WTC11 (cell line): ENCODE results near the gene RMI2. TPM values are rescaled to one million over a fixed set of nuclear protein-coding genes. Genes with fewer than 3 reads are reported as not detected.

ENCODE experiments used
- ATAC-seq: fragments of 200-7000 bp; cut with Tn5 transposase; 2 replicates; pipeline ENCODE4 v1.10.0; 2021; ENCODE audit warnings: mild to moderate bottlenecking, moderate library complexity
- CTCF ChIA-PET: fragments of 300-600 bp; sonication (Branson Sonifier 250); formaldehyde crosslinking; loops from one replicate; lab custom pipeline; 2021; ENCODE audit warnings: antibody characterized with exemption; lab: Charles Lee
- POLR2A ChIA-PET: fragments of 350-600 bp; sonication (Branson Sonifier 250); formaldehyde crosslinking; loops from one replicate; lab custom pipeline; 2021; ENCODE audit warnings: antibody characterized with exemption; lab: Charles Lee
- DNase-seq: peaks from one replicate; pipeline ENCODE4 v3.0.0; 2021; ENCODE audit warnings: low spot score
- H3K27ac Mint-ChIP-seq: 2 replicates; pipeline ENCODE4 v1.8.0; 2021; ENCODE audit warnings: mixed read lengths
- H3K27me3 Mint-ChIP-seq: 2 replicates; pipeline ENCODE4 v1.8.0; 2021; ENCODE audit warnings: low read depth, mild to moderate bottlenecking, moderate library complexity, mixed read lengths
- H3K36me3 Mint-ChIP-seq: 2 replicates; pipeline ENCODE4 v1.8.0; 2021; ENCODE audit warnings: mixed read lengths
- H3K4me1 Mint-ChIP-seq: 2 replicates; pipeline ENCODE4 v1.8.0; 2022; ENCODE audit warnings: mixed read lengths
- H3K4me3 Mint-ChIP-seq: 2 replicates; pipeline ENCODE4 v1.8.0; 2021; ENCODE audit warnings: mild to moderate bottlenecking, moderate library complexity, mixed read lengths
- H3K9me3 Mint-ChIP-seq: 2 replicates; pipeline ENCODE4 v1.8.0; 2021; ENCODE audit warnings: mixed read lengths
- FOXP1 ChIP-seq: sonication (generic); formaldehyde crosslinking; IDR thresholded peaks from 2 replicates; pipeline ENCODE4 v1.8.0; 2022; ENCODE audit warnings: missing genetic modification reagents, mild to moderate bottlenecking, moderate library complexity, borderline replicate concordance
- GRHL2 ChIP-seq: fragments of 250-450 bp; sonication (Bioruptor Pico); IDR thresholded peaks from 2 replicates; pipeline ENCODE4 v1.8.0; 2022; ENCODE audit warnings: mild to moderate bottlenecking, moderate library complexity; ENCODE audit not compliant: insufficient replicate concordance, severe bottlenecking
- JUN ChIP-seq: sonication (generic); formaldehyde crosslinking; IDR thresholded peaks from 2 replicates; pipeline ENCODE4 v1.8.0; 2023; ENCODE audit warnings: mild to moderate bottlenecking, missing genetic modification reagents
- MXD4 ChIP-seq: fragments of 250-450 bp; sonication (Bioruptor Pico); IDR thresholded peaks from 2 replicates; pipeline ENCODE4 v1.8.0; 2021; ENCODE audit warnings: mild to moderate bottlenecking, moderate library complexity, borderline replicate concordance
- NFYB ChIP-seq: sonication (generic); formaldehyde crosslinking; conservative IDR thresholded peaks from 2 replicates; pipeline ENCODE4 v1.8.0; 2022; ENCODE audit warnings: low read depth, missing genetic modification reagents
- PRRX2 ChIP-seq: fragments of 250-450 bp; sonication (Bioruptor Pico); IDR thresholded peaks from 2 replicates; pipeline ENCODE4 v1.8.0; 2021; ENCODE audit warnings: mild to moderate bottlenecking
- RELA ChIP-seq: sonication (generic); formaldehyde crosslinking; IDR thresholded peaks from 2 replicates; pipeline ENCODE4 v1.8.1; 2022; ENCODE audit warnings: missing genetic modification reagents, mild to moderate bottlenecking, borderline replicate concordance
- SMAD3 ChIP-seq: sonication (generic); formaldehyde crosslinking; IDR thresholded peaks from 2 replicates; pipeline ENCODE4 v1.8.0; 2022; ENCODE audit warnings: missing genetic modification reagents, mild to moderate bottlenecking, borderline replicate concordance
- ZNF219 ChIP-seq: sonication (generic); formaldehyde crosslinking; IDR thresholded peaks from 2 replicates; pipeline ENCODE4 v1.8.0; 2023; ENCODE audit warnings: missing genetic modification reagents, mild to moderate bottlenecking, borderline replicate concordance
- ZNF317 ChIP-seq: sonication (generic); formaldehyde crosslinking; IDR thresholded peaks from 2 replicates; pipeline ENCODE4 v1.8.1; 2023; ENCODE audit warnings: low read depth, mild to moderate bottlenecking, moderate library complexity, missing genetic modification reagents, borderline replicate concordance
- ZNF423 ChIP-seq: fragments of 250-450 bp; sonication (Bioruptor Pico); IDR thresholded peaks from 2 replicates; pipeline ENCODE4 v2.1.2; 2022; ENCODE audit warnings: mild to moderate bottlenecking, moderate library complexity
- total RNA-seq: library from RNA; stranded (reverse); gene quantifications from 3 replicates; pipeline ENCODE4 v1.2.3, GENCODE V29; 2021
- TF ChIP-seq, protein P1 (sequence below): sonication (generic); formaldehyde crosslinking; IDR thresholded peaks from 2 replicates; pipeline ENCODE4 v1.8.0; 2022; ENCODE audit warnings: mild to moderate bottlenecking, missing genetic modification reagents
- TF ChIP-seq, protein P2 (sequence below): fragments of 250-450 bp; sonication (Bioruptor Pico); IDR thresholded peaks from 2 replicates; pipeline ENCODE4 v2.1.2; 2022; ENCODE audit warnings: mild to moderate bottlenecking, moderate library complexity
- TF ChIP-seq, protein P3 (sequence below): sonication (generic); formaldehyde crosslinking; IDR thresholded peaks from 2 replicates; pipeline ENCODE4 v1.8.0; 2023; ENCODE audit warnings: mild to moderate bottlenecking, missing genetic modification reagents
- TF ChIP-seq, protein P4 (sequence below): sonication (generic); formaldehyde crosslinking; IDR thresholded peaks from 2 replicates; pipeline ENCODE4 v1.8.1; 2023; ENCODE audit warnings: mild to moderate bottlenecking, missing genetic modification reagents, moderate library complexity
- TF ChIP-seq, protein P5 (sequence below): sonication (generic); formaldehyde crosslinking; IDR thresholded peaks from 2 replicates; pipeline ENCODE4 v1.8.0; 2022; ENCODE audit warnings: missing genetic modification reagents
- TF ChIP-seq, protein P6 (sequence below): sonication (generic); formaldehyde crosslinking; IDR thresholded peaks from 2 replicates; pipeline ENCODE4 v1.8.1; 2023; ENCODE audit warnings: mild to moderate bottlenecking, missing genetic modification reagents, moderate library complexity
- TF ChIP-seq, protein P7 (sequence below): sonication (generic); formaldehyde crosslinking; IDR thresholded peaks from 2 replicates; pipeline ENCODE4 v1.8.1; 2023; ENCODE audit warnings: mild to moderate bottlenecking, missing genetic modification reagents, borderline replicate concordance

Gene RMI2
- total RNA-seq, 1 experiment from 2014 or later = 79.0 TPM

DNA sequence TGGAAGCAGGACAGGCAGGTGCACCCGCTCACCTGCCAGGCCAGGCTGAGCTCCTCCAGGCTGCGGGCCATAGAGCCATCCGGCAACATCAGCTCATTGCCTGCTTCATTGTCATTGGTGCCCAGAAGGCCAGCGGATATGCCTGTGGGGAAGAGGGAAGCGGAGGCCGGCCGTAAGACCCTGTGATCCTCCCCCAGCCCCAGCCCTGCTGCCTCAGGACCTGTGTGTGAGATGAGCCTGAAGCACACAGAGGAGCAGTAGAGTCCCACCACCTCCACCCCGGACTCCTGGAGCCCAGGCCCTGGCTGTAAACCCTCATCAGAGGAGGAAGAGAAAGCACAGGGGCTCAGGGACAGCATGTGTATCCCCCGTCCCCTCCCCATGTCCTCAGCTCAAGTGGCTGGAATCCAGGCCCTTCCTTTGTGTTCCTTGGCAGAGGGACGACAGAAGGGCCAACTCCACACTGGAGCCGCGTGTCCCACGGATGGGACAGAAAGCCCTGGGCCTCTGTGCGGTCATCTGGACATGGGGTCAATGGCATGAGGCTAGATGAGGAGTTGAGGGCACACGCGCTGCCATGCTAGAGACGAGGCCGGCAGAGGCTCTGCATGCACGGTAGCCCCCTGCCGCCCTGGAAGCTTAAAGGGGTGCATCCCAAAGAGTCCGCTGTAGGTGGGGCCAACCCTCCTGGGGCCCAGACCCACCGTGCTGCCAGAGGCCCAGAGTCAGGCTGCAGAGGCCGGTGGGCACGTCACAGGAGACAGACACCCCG, 39.1 kb downstream of the RMI2 start:
- H3K4me3 Mint-ChIP-seq = no peak overlapping the region
- TF ChIP-seq, protein P1, sequence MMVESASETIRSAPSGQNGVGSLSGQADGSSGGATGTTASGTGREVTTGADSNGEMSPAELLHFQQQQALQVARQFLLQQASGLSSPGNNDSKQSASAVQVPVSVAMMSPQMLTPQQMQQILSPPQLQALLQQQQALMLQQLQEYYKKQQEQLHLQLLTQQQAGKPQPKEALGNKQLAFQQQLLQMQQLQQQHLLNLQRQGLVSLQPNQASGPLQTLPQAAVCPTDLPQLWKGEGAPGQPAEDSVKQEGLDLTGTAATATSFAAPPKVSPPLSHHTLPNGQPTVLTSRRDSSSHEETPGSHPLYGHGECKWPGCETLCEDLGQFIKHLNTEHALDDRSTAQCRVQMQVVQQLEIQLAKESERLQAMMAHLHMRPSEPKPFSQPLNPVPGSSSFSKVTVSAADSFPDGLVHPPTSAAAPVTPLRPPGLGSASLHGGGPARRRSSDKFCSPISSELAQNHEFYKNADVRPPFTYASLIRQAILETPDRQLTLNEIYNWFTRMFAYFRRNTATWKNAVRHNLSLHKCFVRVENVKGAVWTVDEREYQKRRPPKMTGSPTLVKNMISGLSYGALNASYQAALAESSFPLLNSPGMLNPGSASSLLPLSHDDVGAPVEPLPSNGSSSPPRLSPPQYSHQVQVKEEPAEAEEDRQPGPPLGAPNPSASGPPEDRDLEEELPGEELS (CRISPR knock-in tag) = no peak
- TF ChIP-seq GRHL2 (CRISPR knock-in tag) (no peak), FOXP1 (CRISPR knock-in tag) (no peak), ZNF423 (CRISPR knock-in tag) (no peak), SMAD3 (CRISPR knock-in tag) (no peak), MXD4 (CRISPR knock-in tag) (no peak), PRRX2 (CRISPR knock-in tag) (no peak), ZNF219 (CRISPR knock-in tag) (no peak), JUN (CRISPR knock-in tag) (no peak), NFYB (CRISPR knock-in tag) (no peak), ZNF317 (CRISPR knock-in tag) (no peak), RELA (CRISPR knock-in tag) (no peak)
- TF ChIP-seq, protein P2, sequence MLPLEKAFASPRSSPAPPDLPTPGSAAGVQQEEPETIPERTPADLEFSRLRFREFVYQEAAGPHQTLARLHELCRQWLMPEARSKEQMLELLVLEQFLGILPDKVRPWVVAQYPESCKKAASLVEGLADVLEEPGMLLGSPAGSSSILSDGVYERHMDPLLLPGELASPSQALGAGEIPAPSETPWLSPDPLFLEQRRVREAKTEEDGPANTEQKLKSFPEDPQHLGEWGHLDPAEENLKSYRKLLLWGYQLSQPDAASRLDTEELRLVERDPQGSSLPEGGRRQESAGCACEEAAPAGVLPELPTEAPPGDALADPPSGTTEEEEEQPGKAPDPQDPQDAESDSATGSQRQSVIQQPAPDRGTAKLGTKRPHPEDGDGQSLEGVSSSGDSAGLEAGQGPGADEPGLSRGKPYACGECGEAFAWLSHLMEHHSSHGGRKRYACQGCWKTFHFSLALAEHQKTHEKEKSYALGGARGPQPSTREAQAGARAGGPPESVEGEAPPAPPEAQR (CRISPR knock-in tag) = no peak
- TF ChIP-seq, protein P3, sequence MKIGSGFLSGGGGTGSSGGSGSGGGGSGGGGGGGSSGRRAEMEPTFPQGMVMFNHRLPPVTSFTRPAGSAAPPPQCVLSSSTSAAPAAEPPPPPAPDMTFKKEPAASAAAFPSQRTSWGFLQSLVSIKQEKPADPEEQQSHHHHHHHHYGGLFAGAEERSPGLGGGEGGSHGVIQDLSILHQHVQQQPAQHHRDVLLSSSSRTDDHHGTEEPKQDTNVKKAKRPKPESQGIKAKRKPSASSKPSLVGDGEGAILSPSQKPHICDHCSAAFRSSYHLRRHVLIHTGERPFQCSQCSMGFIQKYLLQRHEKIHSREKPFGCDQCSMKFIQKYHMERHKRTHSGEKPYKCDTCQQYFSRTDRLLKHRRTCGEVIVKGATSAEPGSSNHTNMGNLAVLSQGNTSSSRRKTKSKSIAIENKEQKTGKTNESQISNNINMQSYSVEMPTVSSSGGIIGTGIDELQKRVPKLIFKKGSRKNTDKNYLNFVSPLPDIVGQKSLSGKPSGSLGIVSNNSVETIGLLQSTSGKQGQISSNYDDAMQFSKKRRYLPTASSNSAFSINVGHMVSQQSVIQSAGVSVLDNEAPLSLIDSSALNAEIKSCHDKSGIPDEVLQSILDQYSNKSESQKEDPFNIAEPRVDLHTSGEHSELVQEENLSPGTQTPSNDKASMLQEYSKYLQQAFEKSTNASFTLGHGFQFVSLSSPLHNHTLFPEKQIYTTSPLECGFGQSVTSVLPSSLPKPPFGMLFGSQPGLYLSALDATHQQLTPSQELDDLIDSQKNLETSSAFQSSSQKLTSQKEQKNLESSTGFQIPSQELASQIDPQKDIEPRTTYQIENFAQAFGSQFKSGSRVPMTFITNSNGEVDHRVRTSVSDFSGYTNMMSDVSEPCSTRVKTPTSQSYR (CRISPR knock-in tag) = no peak
- TF ChIP-seq, protein P4, sequence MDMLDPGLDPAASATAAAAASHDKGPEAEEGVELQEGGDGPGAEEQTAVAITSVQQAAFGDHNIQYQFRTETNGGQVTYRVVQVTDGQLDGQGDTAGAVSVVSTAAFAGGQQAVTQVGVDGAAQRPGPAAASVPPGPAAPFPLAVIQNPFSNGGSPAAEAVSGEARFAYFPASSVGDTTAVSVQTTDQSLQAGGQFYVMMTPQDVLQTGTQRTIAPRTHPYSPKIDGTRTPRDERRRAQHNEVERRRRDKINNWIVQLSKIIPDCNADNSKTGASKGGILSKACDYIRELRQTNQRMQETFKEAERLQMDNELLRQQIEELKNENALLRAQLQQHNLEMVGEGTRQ (CRISPR knock-in tag) = no peak
- TF ChIP-seq, protein P5, sequence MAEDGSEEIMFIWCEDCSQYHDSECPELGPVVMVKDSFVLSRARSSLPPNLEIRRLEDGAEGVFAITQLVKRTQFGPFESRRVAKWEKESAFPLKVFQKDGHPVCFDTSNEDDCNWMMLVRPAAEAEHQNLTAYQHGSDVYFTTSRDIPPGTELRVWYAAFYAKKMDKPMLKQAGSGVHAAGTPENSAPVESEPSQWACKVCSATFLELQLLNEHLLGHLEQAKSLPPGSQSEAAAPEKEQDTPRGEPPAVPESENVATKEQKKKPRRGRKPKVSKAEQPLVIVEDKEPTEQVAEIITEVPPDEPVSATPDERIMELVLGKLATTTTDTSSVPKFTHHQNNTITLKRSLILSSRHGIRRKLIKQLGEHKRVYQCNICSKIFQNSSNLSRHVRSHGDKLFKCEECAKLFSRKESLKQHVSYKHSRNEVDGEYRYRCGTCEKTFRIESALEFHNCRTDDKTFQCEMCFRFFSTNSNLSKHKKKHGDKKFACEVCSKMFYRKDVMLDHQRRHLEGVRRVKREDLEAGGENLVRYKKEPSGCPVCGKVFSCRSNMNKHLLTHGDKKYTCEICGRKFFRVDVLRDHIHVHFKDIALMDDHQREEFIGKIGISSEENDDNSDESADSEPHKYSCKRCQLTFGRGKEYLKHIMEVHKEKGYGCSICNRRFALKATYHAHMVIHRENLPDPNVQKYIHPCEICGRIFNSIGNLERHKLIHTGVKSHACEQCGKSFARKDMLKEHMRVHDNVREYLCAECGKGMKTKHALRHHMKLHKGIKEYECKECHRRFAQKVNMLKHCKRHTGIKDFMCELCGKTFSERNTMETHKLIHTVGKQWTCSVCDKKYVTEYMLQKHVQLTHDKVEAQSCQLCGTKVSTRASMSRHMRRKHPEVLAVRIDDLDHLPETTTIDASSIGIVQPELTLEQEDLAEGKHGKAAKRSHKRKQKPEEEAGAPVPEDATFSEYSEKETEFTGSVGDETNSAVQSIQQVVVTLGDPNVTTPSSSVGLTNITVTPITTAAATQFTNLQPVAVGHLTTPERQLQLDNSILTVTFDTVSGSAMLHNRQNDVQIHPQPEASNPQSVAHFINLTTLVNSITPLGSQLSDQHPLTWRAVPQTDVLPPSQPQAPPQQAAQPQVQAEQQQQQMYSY (CRISPR knock-in tag) = no peak
- TF ChIP-seq, protein P6, sequence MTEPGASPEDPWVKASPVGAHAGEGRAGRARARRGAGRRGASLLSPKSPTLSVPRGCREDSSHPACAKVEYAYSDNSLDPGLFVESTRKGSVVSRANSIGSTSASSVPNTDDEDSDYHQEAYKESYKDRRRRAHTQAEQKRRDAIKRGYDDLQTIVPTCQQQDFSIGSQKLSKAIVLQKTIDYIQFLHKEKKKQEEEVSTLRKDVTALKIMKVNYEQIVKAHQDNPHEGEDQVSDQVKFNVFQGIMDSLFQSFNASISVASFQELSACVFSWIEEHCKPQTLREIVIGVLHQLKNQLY (CRISPR knock-in tag) = no peak
- TF ChIP-seq, protein P7, sequence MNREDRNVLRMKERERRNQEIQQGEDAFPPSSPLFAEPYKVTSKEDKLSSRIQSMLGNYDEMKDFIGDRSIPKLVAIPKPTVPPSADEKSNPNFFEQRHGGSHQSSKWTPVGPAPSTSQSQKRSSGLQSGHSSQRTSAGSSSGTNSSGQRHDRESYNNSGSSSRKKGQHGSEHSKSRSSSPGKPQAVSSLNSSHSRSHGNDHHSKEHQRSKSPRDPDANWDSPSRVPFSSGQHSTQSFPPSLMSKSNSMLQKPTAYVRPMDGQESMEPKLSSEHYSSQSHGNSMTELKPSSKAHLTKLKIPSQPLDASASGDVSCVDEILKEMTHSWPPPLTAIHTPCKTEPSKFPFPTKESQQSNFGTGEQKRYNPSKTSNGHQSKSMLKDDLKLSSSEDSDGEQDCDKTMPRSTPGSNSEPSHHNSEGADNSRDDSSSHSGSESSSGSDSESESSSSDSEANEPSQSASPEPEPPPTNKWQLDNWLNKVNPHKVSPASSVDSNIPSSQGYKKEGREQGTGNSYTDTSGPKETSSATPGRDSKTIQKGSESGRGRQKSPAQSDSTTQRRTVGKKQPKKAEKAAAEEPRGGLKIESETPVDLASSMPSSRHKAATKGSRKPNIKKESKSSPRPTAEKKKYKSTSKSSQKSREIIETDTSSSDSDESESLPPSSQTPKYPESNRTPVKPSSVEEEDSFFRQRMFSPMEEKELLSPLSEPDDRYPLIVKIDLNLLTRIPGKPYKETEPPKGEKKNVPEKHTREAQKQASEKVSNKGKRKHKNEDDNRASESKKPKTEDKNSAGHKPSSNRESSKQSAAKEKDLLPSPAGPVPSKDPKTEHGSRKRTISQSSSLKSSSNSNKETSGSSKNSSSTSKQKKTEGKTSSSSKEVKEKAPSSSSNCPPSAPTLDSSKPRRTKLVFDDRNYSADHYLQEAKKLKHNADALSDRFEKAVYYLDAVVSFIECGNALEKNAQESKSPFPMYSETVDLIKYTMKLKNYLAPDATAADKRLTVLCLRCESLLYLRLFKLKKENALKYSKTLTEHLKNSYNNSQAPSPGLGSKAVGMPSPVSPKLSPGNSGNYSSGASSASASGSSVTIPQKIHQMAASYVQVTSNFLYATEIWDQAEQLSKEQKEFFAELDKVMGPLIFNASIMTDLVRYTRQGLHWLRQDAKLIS (CRISPR knock-in tag) = no peak
- TF ChIP-seq, all 79 proteins: peak for 0
- Mint-ChIP-seq H3K27me3 (peaks cover 2% of the 10 kb centered on the region; the same call in 1 of the 2 replicates), H3K27ac (no peak overlapping the region), H3K9me3 (no peaks in the 10 kb centered on the region), H3K4me1 (peaks cover 16% of the 10 kb centered on the region), H3K36me3 (peaks cover 14% of the 10 kb centered on the region; the same call in 1 of the 2 replicates)
- ChIA-PET POLR2A (no interaction called here), CTCF (interaction anchor here (0.6 to 11.3 kb wide), 5 partner anchors 9 to 483 kb away, joined by 3 to 234 read pairs (median 9); partner anchors contain the start of gene SOCS1)
- no peak for ATAC-seq
- no peak for DNase-seq
